Vagina (tissue), 2 donors: ENCODE measurements around the gene SRGAP3. TPM values are rescaled to one million over a fixed set of nuclear protein-coding genes. Genes with fewer than 3 reads are reported as not detected.

Experiments
- DNase-seq, 2 donors: peaks; one replicate each; pipeline ENCODE4 v3.0.0-alpha.2; 2017; ENCODE audit errors: extremely low spot score in 2 of 2
- H3K27ac ChIP-seq: fragments of 200-600 bp; sonication (generic); one replicate; pipeline ENCODE4 v1.5.1; 2019
- H3K27me3 ChIP-seq: fragments of 200-600 bp; sonication (generic); one replicate; pipeline ENCODE4 v1.5.1; 2019
- H3K36me3 ChIP-seq, 2 donors: fragments of 200-600 bp; sonication (generic); one replicate each; pipeline ENCODE4 v1.5.1; 2017 to 2019
- H3K4me1 ChIP-seq: fragments of 200-600 bp; sonication (generic); one replicate; pipeline ENCODE4 v1.5.1; 2019
- H3K4me3 ChIP-seq, 2 donors: fragments of 200-600 bp; sonication (generic); 1 replicate in 1 of 2; 2 replicates in 1 of 2; pipeline ENCODE4 v1.5.1; 2016 to 2019
- H3K9me3 ChIP-seq: fragments of 200-600 bp; sonication (generic); one replicate; pipeline ENCODE4 v1.5.1; 2019
- CTCF ChIP-seq, 3 experiments: fragments of 450-650 bp in 2 of 3; fragments of 200-600 bp in 1 of 3; sonication (generic) in 1 of 3; IDR thresholded peaks; one replicate each; pipeline ENCODE4 v1.5.1; 2017 to 2019; ENCODE audit warnings: antibody characterized with exemption in 3 of 3, mild to moderate bottlenecking in 2 of 3, moderate library complexity in 2 of 3
- POLR2A ChIP-seq, 2 donors: fragments of 450-650 bp; IDR thresholded peaks; one replicate each; pipeline ENCODE4 v1.6.1; 2017; ENCODE audit warnings: antibody characterized with exemption in 2 of 2, mild to moderate bottlenecking in 2 of 2, moderate library complexity in 2 of 2
- POLR2AphosphoS5 ChIP-seq, 2 donors: sonication (generic); formaldehyde crosslinking; IDR thresholded peaks; one replicate each; pipeline ENCODE4 v1.9.0; 2017; ENCODE audit warnings: antibody characterized with exemption in 2 of 2, mild to moderate bottlenecking in 2 of 2, low read depth in 1 of 2; ENCODE audit not compliant: insufficient read depth in 1 of 2
- intact Hi-C: fragments of 100-400 bp; cut with DNase I; formaldehyde crosslinking; loops from one replicate; pipeline ENCODE4 v1.15.1; 2023
- total RNA-seq: library from RNA; depleted of rRNA; stranded (reverse); fragments of >200 nt; gene quantifications from one replicate; pipeline ENCODE4 v1.2.3, GENCODE V29; 2016

The SRGAP3 gene
- total RNA-seq, 1 donor from 2014 or later: 20.6 TPM

- Histone ChIP-seq H3K27ac (peak overlapping the region; percentile 55), H3K4me1 (no peaks in the 10 kb centered on the region), H3K9me3 (no peaks in the 10 kb centered on the region), H3K27me3 (no peaks in the 10 kb centered on the region), H3K36me3 (no peaks in the 10 kb centered on the region), H3K4me3 (no peak overlapping the region)
- intact Hi-C loops: no loop called here
- TF ChIP-seq POLR2A (IDR thresholded peaks at IDR 0.05) (no peak), CTCF (IDR thresholded peaks at IDR 0.05) (peak in 1 of 3 experiments; percentile 17)
- DNase-seq: no peak
These were observed 137.6 kb downstream of the SRGAP3 start for GRCh38 chr3:9111866-9112265.

GRCh38 chr3:9111417-9111816, 138.0 kb downstream of the SRGAP3 start:
- H3K27ac ChIP-seq: peak overlapping the region; percentile 43
- no peaks in the 10 kb centered on the region for H3K36me3 ChIP-seq
- H3K27me3 ChIP-seq: no peaks in the 10 kb centered on the region
- intact Hi-C loops: no loop called here
- H3K9me3 ChIP-seq: no peaks in the 10 kb centered on the region
- no peak for DNase-seq
- TF ChIP-seq POLR2AphosphoS5 (IDR thresholded peaks at IDR 0.05; ENCODE audit: insufficient read depth in 1 of 2, low read depth in 1 of 2) (no peak), POLR2A (IDR thresholded peaks at IDR 0.05) (no peak), CTCF (IDR thresholded peaks at IDR 0.05) (no peak)
- H3K4me3 ChIP-seq: no peak overlapping the region
- no peaks in the 10 kb centered on the region for H3K4me1 ChIP-seq

- TF ChIP-seq POLR2AphosphoS5 (IDR thresholded peaks at IDR 0.05; ENCODE audit: insufficient read depth in 1 of 2, low read depth in 1 of 2) (no peak), CTCF (IDR thresholded peaks at IDR 0.05) (no peak), POLR2A (IDR thresholded peaks at IDR 0.05) (no peak)
- no peaks in the 10 kb centered on the region for H3K27me3 ChIP-seq
- intact Hi-C loops: no loop called here
- no peaks in the 10 kb centered on the region for H3K36me3 ChIP-seq
- H3K9me3 ChIP-seq: no peaks in the 10 kb centered on the region
- no peaks in the 10 kb centered on the region for H3K4me1 ChIP-seq
- H3K4me3 ChIP-seq: no peak overlapping the region
- no peak for DNase-seq
- H3K27ac ChIP-seq: no peak overlapping the region
These were observed 138.6 kb downstream of the SRGAP3 start for GRCh38 chr3:9110802-9111201.

GRCh38 chr3:9110316-9110715, 139.1 kb downstream of the SRGAP3 start:
- intact Hi-C loops: no loop called here
- Histone ChIP-seq H3K4me1 (no peaks in the 10 kb centered on the region), H3K4me3 (no peak overlapping the region), H3K9me3 (no peaks in the 10 kb centered on the region), H3K27ac (no peak overlapping the region), H3K36me3 (no peaks in the 10 kb centered on the region), H3K27me3 (no peaks in the 10 kb centered on the region)
- no peak for DNase-seq
- TF ChIP-seq POLR2AphosphoS5 (IDR thresholded peaks at IDR 0.05; ENCODE audit: insufficient read depth in 1 of 2, low read depth in 1 of 2) (no peak), CTCF (IDR thresholded peaks at IDR 0.05) (no peak), POLR2A (IDR thresholded peaks at IDR 0.05) (no peak)

GRCh38 chr3:9109568-9109914, 139.9 kb downstream of the SRGAP3 start:
- DNase-seq: no peak
- H3K27me3 ChIP-seq: no peaks in the 10 kb centered on the region
- no peak overlapping the region for H3K4me3 ChIP-seq
- H3K36me3 ChIP-seq: no peaks in the 10 kb centered on the region
- H3K27ac ChIP-seq: no peak overlapping the region
- H3K9me3 ChIP-seq: no peaks in the 10 kb centered on the region
- intact Hi-C loops: no loop called here
- TF ChIP-seq POLR2AphosphoS5 (IDR thresholded peaks at IDR 0.05; ENCODE audit: insufficient read depth in 1 of 2, low read depth in 1 of 2) (no peak), CTCF (IDR thresholded peaks at IDR 0.05) (no peak), POLR2A (IDR thresholded peaks at IDR 0.05) (no peak)
- no peaks in the 10 kb centered on the region for H3K4me1 ChIP-seq
